H1 (cell line): ENCODE data around the gene GRID2. TPM values are rescaled to one million over a fixed set of nuclear protein-coding genes. Genes with fewer than 3 reads are reported as not detected.

ENCODE experiments used
- CTCF ChIA-PET: fragments of 300-600 bp; sonication (Branson Sonifier 250); formaldehyde crosslinking; loops from one replicate; lab custom pipeline; 2021; ENCODE audit not compliant: partially characterized antibody; lab: Charles Lee
- POLR2A ChIA-PET: fragments of 300-600 bp; sonication (Branson Sonifier 250); formaldehyde crosslinking; loops from one replicate; lab custom pipeline; 2021; ENCODE audit warnings: inconsistent platforms; ENCODE audit not compliant: partially characterized antibody; lab: Charles Lee
- DNase-seq, 2 experiments: peaks; one replicate each; pipeline versions ENCODE4 v3.0.0 to v3.0.0-alpha.2; 2010 to 2022; ENCODE audit warnings: low spot score in 2 of 2, low read depth in 1 of 2, mixed read lengths in 1 of 2
- FAIRE-seq: peaks from 2 replicates; lab custom pipeline; 2011; peaks lifted over from hg19 to GRCh38; lab: Jason Lieb, UNC
- H2AFZ ChIP-seq: 2 replicates; pipeline ENCODE4 v1.8.1; 2012; ENCODE audit warnings: low read length, inconsistent platforms
- H2AK5ac ChIP-seq: 2 replicates; pipeline ENCODE4 v1.6.1; 2013; ENCODE audit warnings: low read depth, low read length
- H2BK120ac ChIP-seq: replicated peaks from 2 replicates; pipeline ENCODE3; 2013; ENCODE audit warnings: low read depth, low read length, inconsistent platforms
- H2BK12ac ChIP-seq: 2 replicates; pipeline ENCODE4 v1.6.1; 2013; ENCODE audit warnings: low read depth, low read length
- H2BK15ac ChIP-seq: 2 replicates; pipeline ENCODE4 v1.6.1; 2013; ENCODE audit warnings: low read length
- H2BK20ac ChIP-seq: 2 replicates; pipeline ENCODE4 v1.6.1; 2013; ENCODE audit warnings: low read length
- H2BK5ac ChIP-seq: 2 replicates; pipeline ENCODE4 v1.6.1; 2013; ENCODE audit warnings: low read depth, low read length
- H3K14ac ChIP-seq: 2 replicates; pipeline ENCODE4 v1.6.1; 2013; ENCODE audit warnings: inconsistent platforms; ENCODE audit not compliant: insufficient read length
- H3K18ac ChIP-seq: 2 replicates; pipeline ENCODE4 v1.6.1; 2013; ENCODE audit warnings: low read length; ENCODE audit errors: extremely low read depth
- H3K23ac ChIP-seq: 2 replicates; pipeline ENCODE4 v1.6.1; 2013; ENCODE audit warnings: inconsistent platforms; ENCODE audit not compliant: insufficient read length
- H3K23me2 ChIP-seq: 2 replicates; pipeline ENCODE4 v1.6.1; 2013; ENCODE audit warnings: low read depth, low read length
- H3K27ac ChIP-seq: 2 replicates; pipeline ENCODE4 v1.6.1; 2011; ENCODE audit warnings: low read depth, low read length, inconsistent platforms
- H3K27me3 ChIP-seq, 4 experiments: replicated peaks in 1 of 4; 1 replicate in 1 of 4; 2 replicates in 3 of 4; pipeline versions ENCODE4 v1.6.1 to v1.8.1; 2011 to 2013; ENCODE audit warnings: low read length in 3 of 4, mild to moderate bottlenecking in 3 of 4, inconsistent platforms in 2 of 4, mixed read lengths in 2 of 4, moderate library complexity in 1 of 4; ENCODE audit not compliant: control insufficient read depth in 3 of 4, insufficient read depth in 3 of 4; ENCODE audit errors: extremely low read depth in 1 of 4
- H3K36me3 ChIP-seq, 4 experiments: 2 replicates each; pipeline versions ENCODE4 v1.6.1 to v1.8.1; 2011 to 2013; ENCODE audit warnings: mild to moderate bottlenecking in 4 of 4, low read length in 3 of 4, moderate library complexity in 2 of 4, control low read depth in 1 of 4, inconsistent platforms in 1 of 4; ENCODE audit not compliant: insufficient read depth in 4 of 4, control insufficient read depth in 2 of 4
- H3K4ac ChIP-seq: replicated peaks from 2 replicates; pipeline ENCODE3; 2013; ENCODE audit warnings: low read length, low read depth, mixed read lengths, inconsistent platforms; ENCODE audit not compliant: insufficient read length
- H3K4me1 ChIP-seq, 4 experiments: replicated peaks in 1 of 4; 1 replicate in 1 of 4; 2 replicates in 3 of 4; pipeline versions ENCODE4 v1.6.1 to v1.8.1; 2011 to 2013; ENCODE audit warnings: low read length in 3 of 4, inconsistent platforms in 2 of 4, mixed read lengths in 1 of 4; ENCODE audit not compliant: insufficient read depth in 4 of 4, control insufficient read depth in 3 of 4
- H3K4me2 ChIP-seq, 2 experiments: 2 replicates each; pipeline versions ENCODE4 v1.6.1 to v1.8.1; 2011 to 2013; ENCODE audit warnings: low read depth in 2 of 2, low read length in 2 of 2, control low read depth in 1 of 2, inconsistent platforms in 1 of 2, mild to moderate bottlenecking in 1 of 2; ENCODE audit not compliant: insufficient read depth in 1 of 2
- H3K4me3 ChIP-seq, 4 experiments: fragments of 200-600, 300-600 bp in 1 of 4; sonication (generic), shearing (Covaris generic), sonication (Bioruptor Twin) in 1 of 4; 2 replicates each; pipeline versions ENCODE4 v1.5.1 to v1.8.1; 2011 to 2016; ENCODE audit warnings: low read length in 4 of 4, low read depth in 3 of 4, control low read depth in 2 of 4, inconsistent platforms in 2 of 4, mild to moderate bottlenecking in 2 of 4, mixed read lengths in 1 of 4, moderate library complexity in 1 of 4; ENCODE audit not compliant: insufficient read depth in 2 of 4; ENCODE audit errors: extremely low read depth in 1 of 4
- H3K56ac ChIP-seq: replicated peaks from 2 replicates; pipeline ENCODE3; 2013; ENCODE audit warnings: low read depth, mild to moderate bottlenecking, mixed read lengths, low read length, inconsistent platforms; ENCODE audit not compliant: insufficient read length
- H3K79me1 ChIP-seq: 2 replicates; pipeline ENCODE4 v1.6.1; 2013; ENCODE audit warnings: low read depth, low read length, control low read depth
- H3K79me2 ChIP-seq, 2 experiments: 2 replicates each; pipeline versions ENCODE4 v1.6.1 to v1.8.1; 2012 to 2013; ENCODE audit warnings: low read length in 2 of 2, mild to moderate bottlenecking in 2 of 2, inconsistent platforms in 1 of 2; ENCODE audit not compliant: insufficient read depth in 2 of 2, control insufficient read depth in 1 of 2
- H3K9ac ChIP-seq, 4 experiments: replicated peaks in 1 of 4; 1 replicate in 1 of 4; 2 replicates in 3 of 4; pipeline versions ENCODE4 v1.6.1 to v1.8.1; 2011 to 2013; ENCODE audit warnings: low read depth in 3 of 4, low read length in 3 of 4, control low read depth in 2 of 4, mild to moderate bottlenecking in 2 of 4, moderate library complexity in 2 of 4, inconsistent platforms in 1 of 4; ENCODE audit errors: extremely low read depth in 1 of 4
- H3K9me3 ChIP-seq, 2 experiments: 2 replicates each; pipeline versions ENCODE4 v1.6.1 to v1.8.1; 2012 to 2013; ENCODE audit warnings: mild to moderate bottlenecking in 2 of 2, moderate library complexity in 2 of 2, control low read depth in 1 of 2, inconsistent platforms in 1 of 2, low read depth in 1 of 2, low read length in 1 of 2, mixed read lengths in 1 of 2; ENCODE audit not compliant: insufficient read depth in 2 of 2
- H4K20me1 ChIP-seq, 2 experiments: replicated peaks in 1 of 2; 2 replicates each; pipeline versions ENCODE3 to v1.8.1; 2011 to 2013; ENCODE audit warnings: inconsistent platforms in 2 of 2, low read length in 2 of 2, mild to moderate bottlenecking in 1 of 2; ENCODE audit not compliant: insufficient read depth in 2 of 2, control insufficient read depth in 1 of 2
- H4K5ac ChIP-seq: 2 replicates; pipeline ENCODE4 v1.6.1; 2013; ENCODE audit warnings: low read length, low read depth, mixed read lengths, inconsistent platforms; ENCODE audit not compliant: insufficient read length
- H4K8ac ChIP-seq: 2 replicates; pipeline ENCODE4 v1.8.0; 2013; ENCODE audit warnings: mild to moderate bottlenecking, moderate library complexity, low read length, inconsistent platforms; ENCODE audit not compliant: insufficient read depth; ENCODE audit errors: extremely low read depth
- H4K91ac ChIP-seq: replicated peaks from 2 replicates; pipeline ENCODE3; 2013; ENCODE audit warnings: low read length, mixed read lengths, inconsistent platforms; ENCODE audit not compliant: insufficient read length
- E2F6 ChIP-seq: IDR thresholded peaks from 2 replicates; pipeline ENCODE4 v1.6.1; 2012; ENCODE audit warnings: inconsistent platforms
- KDM4A ChIP-seq: IDR thresholded peaks from one replicate; pipeline ENCODE4 v1.7.1; 2012; ENCODE audit warnings: low read depth, mild to moderate bottlenecking, moderate library complexity, low read length, inconsistent platforms; ENCODE audit not compliant: severe bottlenecking
- POLR2A ChIP-seq, 2 experiments: IDR thresholded peaks; 1 replicate in 1 of 2; 2 replicates in 1 of 2; pipeline ENCODE4 v1.6.1; 2011; ENCODE audit warnings: low read depth in 2 of 2, low read length in 2 of 2, mild to moderate bottlenecking in 2 of 2; ENCODE audit errors: control extremely low read depth in 1 of 2
- POLR2AphosphoS5 ChIP-seq: IDR thresholded peaks from 2 replicates; pipeline ENCODE4 v1.6.1; 2011; ENCODE audit warnings: low read depth, low read length
- RAD21 ChIP-seq, 2 experiments: IDR thresholded peaks in 1 of 2; conservative IDR thresholded peaks in 1 of 2; 2 replicates each; pipeline ENCODE4 v1.6.1; 2011; ENCODE audit warnings: low read depth in 2 of 2, low read length in 2 of 2, improper control_type of control experiment in 1 of 2, inconsistent platforms in 1 of 2, mild to moderate bottlenecking in 1 of 2, moderate library complexity in 1 of 2
- SP4 ChIP-seq: IDR thresholded peaks from 2 replicates; pipeline ENCODE4 v1.6.1; 2012; ENCODE audit warnings: low read length, inconsistent platforms
- TCF12 ChIP-seq: IDR thresholded peaks from 2 replicates; pipeline ENCODE4 v1.6.1; 2011; ENCODE audit warnings: low read depth, mild to moderate bottlenecking, low read length
- WGBS, 2 experiments: shearing (Covaris generic) in 1 of 2; methylation state at CpG; one replicate each; pipeline versions ENCODE4 v1.1.6 to v1.1.7; 2013 to 2015; ENCODE audit warnings: low lambda C conversion rate in 2 of 2, mixed read lengths in 2 of 2, inconsistent platforms in 1 of 2, low coverage in 1 of 2, missing lambda C conversion rate in 1 of 2; ENCODE audit not compliant: insufficient replicate concordance in 2 of 2, insufficient coverage in 1 of 2, insufficient read length in 1 of 2; ENCODE audit errors: extremely low coverage in 1 of 2, missing lambda C conversion rate in 1 of 2; 5-methylcytosine and 5-hydroxymethylcytosine counted together
- polyA plus RNA-seq, 7 experiments: library from polyadenylated mRNA; depleted of rRNA in 3 of 7; stranded (reverse) in 5 of 7; unstranded in 2 of 7; fragments of >200 nt in 5 of 7; fragments of 200-250 nt in 2 of 7; gene quantifications; 1 replicate in 5 of 7; 2 replicates in 1 of 7; 4 replicates in 1 of 7; pipeline versions ENCODE4 v1.2.1 to v1.2.3, GENCODE V29; 2011 to 2013; ENCODE audit warnings: missing spikeins in 2 of 7, mixed read lengths in 2 of 7
- total RNA-seq: library from RNA; stranded (reverse); fragmentation: NEBNext Ultra II Directional; extraction: Animal tissue kit (Norgen Biotek cat#: 25700); gene quantifications from 2 replicates; pipeline ENCODE4 v1.2.1, GENCODE V29; 2021
- TF ChIP-seq, protein P1 (sequence below): IDR thresholded peaks from 2 replicates; pipeline ENCODE4 v1.6.1; 2012; ENCODE audit warnings: inconsistent platforms

The GRID2 gene
- total and polyA plus RNA-seq, 2 of the 8 experiments (the other 6 are each of a cell fraction or from before 2014, with no cell fraction given), result 31.1 to 81.9 TPM

DNA sequence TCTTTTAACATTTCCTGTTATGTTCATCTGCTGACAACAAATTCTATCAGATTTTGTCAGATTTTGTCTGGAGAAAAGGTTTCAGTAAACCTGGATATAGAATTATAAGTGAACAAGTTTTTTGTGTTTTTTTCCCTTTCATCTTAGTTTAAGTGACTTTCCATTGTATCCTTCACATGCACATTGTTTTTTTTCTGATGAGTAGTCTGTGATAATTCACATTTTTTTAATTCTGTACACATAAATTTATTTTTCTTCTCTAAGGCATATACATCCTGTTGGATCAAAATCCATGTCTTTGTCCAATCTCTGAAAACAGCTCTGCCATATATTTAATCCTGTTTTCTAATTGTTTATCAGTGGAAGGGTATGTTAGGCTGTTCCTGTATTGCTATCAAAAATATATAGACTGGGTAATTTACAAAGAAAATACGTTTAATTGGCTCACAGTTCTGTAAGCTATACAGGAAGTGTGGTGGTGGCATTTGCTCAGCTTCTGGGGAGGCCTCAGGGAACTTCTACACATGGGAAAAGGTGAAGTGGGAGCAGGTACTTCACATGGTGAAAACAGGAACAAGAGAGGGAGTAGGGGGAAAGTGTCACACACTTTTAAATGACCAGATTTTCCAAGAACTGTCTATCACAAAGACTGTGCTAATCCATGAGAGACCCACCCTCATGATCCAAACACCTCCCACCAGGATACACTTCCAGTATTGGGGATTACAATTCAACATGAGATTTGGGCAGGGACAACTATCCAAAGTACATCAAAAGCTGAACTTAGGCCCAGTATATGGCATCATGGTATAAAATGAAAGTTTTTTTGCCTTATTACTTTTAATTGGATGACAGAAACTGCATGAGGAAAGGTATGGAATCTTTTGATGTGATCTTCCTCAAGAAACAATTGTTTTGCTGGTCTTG is 45.6 kb upstream of the GRID2 start:
- no peaks in the 10 kb centered on the region for H4K20me1 ChIP-seq
- no peak for TF ChIP-seq RAD21 (IDR thresholded peaks at IDR 0.05 in 1 of 2, conservative IDR thresholded peaks at IDR 0.05 in 1 of 2; ENCODE audit: low read depth in 2 of 2, low read length in 2 of 2)
- TF ChIP-seq TCF12, result no peak
- TF ChIP-seq, protein P1, sequence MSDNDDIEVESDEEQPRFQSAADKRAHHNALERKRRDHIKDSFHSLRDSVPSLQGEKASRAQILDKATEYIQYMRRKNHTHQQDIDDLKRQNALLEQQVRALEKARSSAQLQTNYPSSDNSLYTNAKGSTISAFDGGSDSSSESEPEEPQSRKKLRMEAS, result peak; percentile 57; the same call in 1 of the 2 replicates
- peak; percentile 50; the same call in 1 of the 2 replicates for TF ChIP-seq SP4
- TF ChIP-seq KDM4A, result no peak
- peak in 1 of 2 experiments; percentile 88; a peak in 2 of 3 replicates for TF ChIP-seq POLR2A (IDR thresholded peaks at IDR 0.05; ENCODE audit: control extremely low read depth in 1 of 2, low read depth in 2 of 2, low read length in 2 of 2)
- peak; percentile 69 for TF ChIP-seq POLR2AphosphoS5
- TF ChIP-seq E2F6, result peak; percentile 79; the same call in 1 of the 2 replicates
- no peak overlapping the region for H3K4ac ChIP-seq
- no peak overlapping the region for H3K14ac ChIP-seq
- no peak overlapping the region for H3K4me3 ChIP-seq
- H3K4me1 ChIP-seq, result no peaks in the 10 kb centered on the region
- H3K27ac ChIP-seq, result no peak overlapping the region
- no peak overlapping the region for H2AK5ac ChIP-seq
- no peak overlapping the region for H3K56ac ChIP-seq
- no peak overlapping the region for H3K4me2 ChIP-seq
- POLR2A ChIA-PET, result interaction anchor here (0.6 to 2.7 kb wide), 12 partner anchors 11 to 856 kb away, joined by 3 to 20 read pairs (median 3); no protein-coding TSS in a partner anchor
- no peak overlapping the region for H3K18ac ChIP-seq
- H4K5ac ChIP-seq, result no peak overlapping the region
- FAIRE-seq, result peak; percentile 45
- DNase-seq, result no peak
- H2BK5ac ChIP-seq, result no peak overlapping the region
- peaks cover 44 to 48% of the 10 kb centered on the region in 2 experiments for H3K9me3 ChIP-seq
- peaks cover 0 to 2% (median 0%) of the 10 kb centered on the region in 4 experiments; a peak in 2 of 7 replicates for H3K27me3 ChIP-seq
- H3K23ac ChIP-seq, result no peak overlapping the region
- no peak overlapping the region for H3K9ac ChIP-seq
- H2BK15ac ChIP-seq, result no peak overlapping the region
- no peak overlapping the region for H4K91ac ChIP-seq
- H2BK120ac ChIP-seq, result no peak overlapping the region
- H3K23me2 ChIP-seq, result no peaks in the 10 kb centered on the region
- WGBS, 2 experiments, result 86% methylated on average over 1 of the region's 1 CpG; no CpG with 5 or more reads in 1 of the 2 experiments
- CTCF ChIA-PET, result interaction anchor here (0.6 kb wide), 1 partner anchor 45 kb away, joined by 3 read pairs; no protein-coding TSS in a partner anchor
- no peak overlapping the region for H2BK20ac ChIP-seq
- H3K79me2 ChIP-seq, result no peaks in the 10 kb centered on the region
- H3K36me3 ChIP-seq, result peaks cover 11 to 65% (median 48%) of the 10 kb centered on the region in 4 experiments
- H2AFZ ChIP-seq, result no peak overlapping the region
- H3K79me1 ChIP-seq, result no peaks in the 10 kb centered on the region; the same call in 1 of the 2 replicates
- no peak overlapping the region for H2BK12ac ChIP-seq
- H4K8ac ChIP-seq, result no peak overlapping the region
